ENCODE measurements around the gene NQO2.
A peak's percentile ranks its signal among the peaks of the same experiment; 100 is the strongest.

The NQO2 gene

DNA sequence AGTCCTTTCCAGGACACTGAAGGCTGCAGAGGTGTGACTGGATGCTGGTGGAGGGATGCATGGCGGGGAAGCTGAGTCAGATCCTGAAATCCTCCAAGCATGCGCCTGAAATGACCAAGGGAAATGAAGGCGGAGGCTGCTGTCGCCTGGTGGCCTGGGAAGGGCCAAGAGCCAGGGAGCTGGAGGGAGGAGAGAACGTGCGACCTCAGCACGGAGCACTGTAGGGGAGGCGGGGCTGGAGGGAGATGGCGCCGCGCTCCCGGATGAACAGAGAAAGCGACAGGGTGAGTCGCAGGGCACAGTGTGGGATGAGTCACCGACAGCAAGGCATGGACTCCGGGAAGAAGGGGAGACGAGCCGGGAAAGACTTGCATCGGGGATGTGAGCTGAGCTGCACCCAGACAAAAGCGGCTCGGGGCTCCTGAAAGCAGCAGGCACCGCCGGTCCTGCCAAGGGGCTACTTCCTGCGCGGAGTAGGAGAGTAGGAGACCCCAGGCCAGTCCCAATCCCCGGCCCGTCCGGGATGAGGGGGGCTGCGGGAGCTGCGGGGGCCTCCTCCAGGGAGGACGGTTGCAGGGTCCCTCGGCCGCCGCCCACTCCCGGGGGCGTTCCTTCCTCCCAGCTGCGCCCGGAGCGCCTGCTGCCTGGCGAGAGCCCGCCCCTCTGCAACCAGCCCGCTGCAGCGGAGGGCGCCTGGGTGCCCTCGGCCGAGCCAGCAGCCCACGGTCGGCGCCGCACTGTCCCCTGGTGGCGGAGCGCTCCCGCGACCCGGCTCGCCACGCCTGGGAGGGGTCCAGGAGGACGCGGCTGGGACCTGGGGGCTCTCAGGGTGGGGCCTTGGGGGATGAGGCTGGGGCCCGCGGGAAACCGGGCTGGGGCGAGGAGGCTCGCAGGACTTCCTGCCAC is 11.0 kb upstream of the NQO2 start:
- peak; percentile 95 for DNase-seq
- peak overlapping the region; percentile 98 for H3K27ac ChIP-seq
- TF ChIP-seq, protein P1, sequence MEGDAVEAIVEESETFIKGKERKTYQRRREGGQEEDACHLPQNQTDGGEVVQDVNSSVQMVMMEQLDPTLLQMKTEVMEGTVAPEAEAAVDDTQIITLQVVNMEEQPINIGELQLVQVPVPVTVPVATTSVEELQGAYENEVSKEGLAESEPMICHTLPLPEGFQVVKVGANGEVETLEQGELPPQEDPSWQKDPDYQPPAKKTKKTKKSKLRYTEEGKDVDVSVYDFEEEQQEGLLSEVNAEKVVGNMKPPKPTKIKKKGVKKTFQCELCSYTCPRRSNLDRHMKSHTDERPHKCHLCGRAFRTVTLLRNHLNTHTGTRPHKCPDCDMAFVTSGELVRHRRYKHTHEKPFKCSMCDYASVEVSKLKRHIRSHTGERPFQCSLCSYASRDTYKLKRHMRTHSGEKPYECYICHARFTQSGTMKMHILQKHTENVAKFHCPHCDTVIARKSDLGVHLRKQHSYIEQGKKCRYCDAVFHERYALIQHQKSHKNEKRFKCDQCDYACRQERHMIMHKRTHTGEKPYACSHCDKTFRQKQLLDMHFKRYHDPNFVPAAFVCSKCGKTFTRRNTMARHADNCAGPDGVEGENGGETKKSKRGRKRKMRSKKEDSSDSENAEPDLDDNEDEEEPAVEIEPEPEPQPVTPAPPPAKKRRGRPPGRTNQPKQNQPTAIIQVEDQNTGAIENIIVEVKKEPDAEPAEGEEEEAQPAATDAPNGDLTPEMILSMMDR (IDR thresholded peaks at IDR 0.05; ENCODE audit: low read depth, low read length, missing control alignments): peak; percentile 55
- in situ Hi-C loops (cut with HindIII; ENCODE audit: low pct_ligation_motif_present, low sequenced_read_pairs): no loop called here
- H3K4me3 ChIP-seq (ENCODE audit: low read depth, low read length): peak overlapping the region; percentile 71
- no peaks in the 10 kb centered on the region for H3K27me3 ChIP-seq (replicated peaks)
- no peaks in the 10 kb centered on the region for H3K36me3 ChIP-seq (replicated peaks)

DNA sequence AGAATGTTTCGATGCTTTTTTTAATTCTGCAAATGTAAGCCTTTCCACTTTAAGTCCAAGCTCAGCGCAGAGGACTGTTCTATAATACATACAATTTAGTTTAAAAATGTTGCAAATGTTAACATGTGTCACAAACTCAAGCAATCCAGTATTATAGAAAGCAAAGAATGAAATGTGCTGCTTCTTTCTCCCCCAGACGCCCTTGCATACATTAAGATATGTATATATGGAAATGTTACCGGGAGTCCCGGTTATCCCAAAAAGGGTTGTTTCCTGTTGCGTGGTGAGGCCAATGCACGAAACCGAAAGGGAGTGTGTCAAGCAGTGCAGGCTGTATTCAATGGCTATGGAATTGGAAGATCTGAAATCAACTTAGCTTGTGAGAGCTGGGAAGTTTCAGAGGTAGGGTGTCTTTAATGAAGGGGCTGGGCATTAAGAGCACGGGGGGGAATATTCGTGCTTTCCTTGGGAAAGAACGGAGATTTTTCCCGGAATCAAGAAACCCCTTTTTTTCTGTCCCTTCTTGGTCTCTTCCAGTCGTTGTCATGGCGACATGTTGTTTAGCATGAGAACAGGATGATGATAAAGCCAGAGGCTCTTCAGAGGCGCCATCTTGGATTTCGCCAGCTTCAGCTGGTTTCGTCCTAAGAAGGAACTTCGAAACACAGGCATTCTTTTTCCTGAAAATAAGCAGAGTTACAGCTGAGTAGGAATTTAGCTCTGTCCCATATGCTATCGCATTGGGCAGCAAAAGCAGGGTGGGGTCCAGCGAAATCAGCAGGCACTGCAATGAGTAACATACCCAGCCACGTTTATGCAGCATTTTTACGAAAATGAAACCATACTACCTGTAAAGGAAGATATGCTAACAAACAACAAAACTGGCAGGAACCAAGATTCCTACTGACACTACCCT is 10.1 kb upstream of the NQO2 start:
- in situ Hi-C loops (cut with HindIII; ENCODE audit: low pct_ligation_motif_present, low sequenced_read_pairs): no loop called here
- Histone ChIP-seq H3K27ac (peak overlapping the region; percentile 98), H3K4me3 (ENCODE audit: low read depth, low read length) (peak overlapping the region; percentile 71), H3K27me3 (replicated peaks) (no peaks in the 10 kb centered on the region), H3K36me3 (replicated peaks) (no peaks in the 10 kb centered on the region)
- TF ChIP-seq, protein P1 (IDR thresholded peaks at IDR 0.05; ENCODE audit: low read depth, low read length, missing control alignments): no peak
- peak; percentile 97 for DNase-seq

DNA sequence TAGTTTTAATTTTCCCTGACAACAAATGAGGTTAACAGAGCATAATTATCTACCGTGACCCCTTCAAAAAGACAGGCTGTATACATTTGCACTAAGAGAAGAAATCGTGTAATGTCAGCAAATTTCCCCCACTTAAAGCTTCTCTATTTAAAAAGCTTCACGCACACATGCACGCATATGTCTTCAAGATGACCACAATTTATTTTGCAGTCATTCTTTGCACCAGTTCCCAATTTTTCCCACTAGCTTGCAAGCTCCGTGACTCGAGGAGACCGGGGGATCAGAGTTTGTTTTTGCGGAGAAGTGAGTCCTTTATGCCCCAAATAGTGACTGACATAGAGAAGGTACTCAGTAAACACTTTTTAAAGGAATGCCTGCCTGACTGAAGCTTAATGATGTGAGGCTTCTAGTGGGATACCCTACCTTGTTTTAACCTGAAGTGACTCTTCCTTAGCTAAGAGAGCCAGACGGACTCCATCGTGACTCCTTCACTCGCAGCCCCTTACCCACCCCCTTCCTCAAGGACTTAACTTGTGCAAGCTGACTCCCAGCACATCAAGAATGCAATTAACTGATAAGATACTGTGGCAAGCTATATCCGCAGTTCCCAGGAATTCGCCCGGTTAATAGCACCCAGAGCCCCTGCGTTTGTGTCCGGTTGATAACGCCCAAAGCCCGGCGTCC is 9.3 kb upstream of the NQO2 start:
- Histone ChIP-seq H3K36me3 (replicated peaks) (no peaks in the 10 kb centered on the region), H3K4me3 (ENCODE audit: low read depth, low read length) (peak overlapping the region; percentile 71), H3K27ac (peak overlapping the region; percentile 98), H3K27me3 (replicated peaks) (no peaks in the 10 kb centered on the region)
- TF ChIP-seq, protein P1 (IDR thresholded peaks at IDR 0.05; ENCODE audit: low read depth, low read length, missing control alignments): no peak
- in situ Hi-C loops (cut with HindIII; ENCODE audit: low pct_ligation_motif_present, low sequenced_read_pairs): no loop called here
- peak; percentile 60 for DNase-seq

DNA sequence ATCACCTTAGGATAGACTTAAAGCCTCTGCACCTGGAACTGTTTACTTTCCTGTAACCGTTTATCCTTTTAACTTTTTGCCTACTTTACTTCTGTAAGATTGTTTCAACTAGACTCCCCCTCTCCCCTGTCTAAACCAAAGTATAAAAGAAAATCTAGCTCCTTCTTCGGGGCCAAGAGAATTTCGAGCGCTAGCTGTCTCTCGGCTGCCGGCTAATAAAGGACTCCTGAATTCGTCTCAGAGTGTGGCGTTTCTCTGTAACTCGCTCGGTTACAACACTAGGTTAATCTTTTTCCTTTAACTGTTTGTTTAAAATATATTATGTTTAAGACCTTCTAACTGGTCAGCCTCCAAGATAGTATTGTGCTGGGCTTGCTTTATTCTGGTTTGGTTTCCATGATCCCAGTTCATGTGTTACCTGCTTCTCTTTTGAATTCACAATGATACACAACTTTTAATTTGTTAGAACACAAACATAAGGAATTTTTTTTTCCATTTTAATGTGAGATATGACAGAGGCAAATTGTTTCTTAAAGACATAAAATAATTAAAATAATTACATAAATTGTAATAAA is 8.7 kb upstream of the NQO2 start:
- in situ Hi-C loops (cut with HindIII; ENCODE audit: low pct_ligation_motif_present, low sequenced_read_pairs): no loop called here
- no peak for DNase-seq
- TF ChIP-seq, protein P1 (IDR thresholded peaks at IDR 0.05; ENCODE audit: low read depth, low read length, missing control alignments): no peak

DNA sequence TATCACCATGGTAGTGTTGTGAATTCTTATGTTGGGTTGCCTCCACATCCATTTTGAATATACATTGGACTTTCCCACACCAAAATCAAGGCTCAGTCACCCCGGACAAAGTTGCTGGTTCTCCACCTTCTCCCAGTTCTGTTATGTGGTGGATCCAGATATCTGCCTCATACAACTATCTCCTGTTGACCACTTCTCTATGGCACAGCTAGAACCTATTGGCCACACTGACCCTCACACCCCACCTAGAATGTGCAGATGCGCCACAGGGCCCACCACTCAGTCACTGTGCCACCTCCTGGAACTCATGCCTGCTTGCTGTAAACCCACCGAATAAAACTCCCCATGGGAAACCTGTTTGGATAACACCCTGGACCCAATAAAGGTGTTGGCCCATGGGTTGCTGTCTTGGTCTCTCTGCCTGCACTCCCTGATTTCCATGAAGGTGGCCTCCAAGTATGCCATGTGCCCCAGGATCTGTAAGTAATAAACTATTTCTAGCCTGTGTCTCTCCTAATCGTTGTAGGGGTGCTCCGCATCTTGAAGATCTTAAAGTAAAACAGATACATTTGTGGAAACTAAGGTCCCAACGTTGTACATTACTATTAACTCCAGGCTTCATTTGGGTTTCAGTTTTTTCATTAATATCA is 7.2 kb upstream of the NQO2 start:
- Histone ChIP-seq H3K27ac (no peak overlapping the region), H3K27me3 (replicated peaks) (no peaks in the 10 kb centered on the region), H3K36me3 (replicated peaks) (no peaks in the 10 kb centered on the region), H3K4me3 (ENCODE audit: low read depth, low read length) (no peak overlapping the region)
- in situ Hi-C loops (cut with HindIII; ENCODE audit: low pct_ligation_motif_present, low sequenced_read_pairs): no loop called here
- TF ChIP-seq, protein P1 (IDR thresholded peaks at IDR 0.05; ENCODE audit: low read depth, low read length, missing control alignments): no peak
- no peak for DNase-seq

More for the DNA sequence above, 8.7 kb upstream of the NQO2 start:
- peak overlapping the region; percentile 98 for H3K27ac ChIP-seq
- H3K27me3 ChIP-seq (replicated peaks): no peaks in the 10 kb centered on the region
- no peaks in the 10 kb centered on the region for H3K36me3 ChIP-seq (replicated peaks)
- peak overlapping the region; percentile 71 for H3K4me3 ChIP-seq (ENCODE audit: low read depth, low read length)
